ENCODE measurements around the gene PET100. TPM values are rescaled to one million over a fixed set of nuclear protein-coding genes. Genes with fewer than 3 reads are reported as not detected.

The PET100 gene
- total and polyA plus RNA-seq, 2 donors from 2014 or later: 112 to 181 TPM

GRCh38 chr19:7622933-7623685 lies 6.5 kb upstream of the PET100 start:
- Histone ChIP-seq H3K27me3 (ENCODE audit: control insufficient read depth, insufficient read depth, low read length) (no peaks in the 10 kb centered on the region), H3K9ac (ENCODE audit: low read length in 3 of 3) (no peak overlapping the region), H3K9me3 (ENCODE audit: control insufficient read depth in 2 of 3, insufficient read depth in 1 of 3, low read length in 3 of 3) (no peaks in the 10 kb centered on the region), H3K4me3 (ENCODE audit: low read length in 3 of 3) (no peak overlapping the region), H3K27ac (ENCODE audit: low read depth in 2 of 2, low read length in 2 of 2) (no peak overlapping the region), H3K36me3 (ENCODE audit: control insufficient read depth in 2 of 3, insufficient read depth in 3 of 3, low read length in 3 of 3) (peaks cover 6 to 44% (median 20%) of the 10 kb centered on the region in 3 donors), H3K4me1 (ENCODE audit: control insufficient read depth in 2 of 3, insufficient read depth in 2 of 3, low read depth in 1 of 3, low read length in 3 of 3) (peaks cover 0 to 21% (median 6%) of the 10 kb centered on the region in 3 donors)
- DNase-seq: no peak
- no peak for TF ChIP-seq CTCF (IDR thresholded peaks at IDR 0.05; ENCODE audit: borderline replicate concordance, extremely low read depth, insufficient read depth)
- no peak for FAIRE-seq
- intact Hi-C loops (cut with DNase I): no loop called here

- no peak for TF ChIP-seq CTCF (IDR thresholded peaks at IDR 0.05; ENCODE audit: borderline replicate concordance, extremely low read depth, insufficient read depth)
- Histone ChIP-seq H3K4me3 (ENCODE audit: low read length in 3 of 3) (no peak overlapping the region), H3K4me1 (ENCODE audit: control insufficient read depth in 2 of 3, insufficient read depth in 2 of 3, low read depth in 1 of 3, low read length in 3 of 3) (peaks cover 0 to 20% (median 0%) of the 10 kb centered on the region in 3 donors), H3K27ac (ENCODE audit: low read depth in 2 of 2, low read length in 2 of 2) (no peak overlapping the region), H3K27me3 (ENCODE audit: control insufficient read depth, insufficient read depth, low read length) (no peaks in the 10 kb centered on the region), H3K9ac (ENCODE audit: low read length in 3 of 3) (no peak overlapping the region), H3K9me3 (ENCODE audit: control insufficient read depth in 2 of 3, insufficient read depth in 1 of 3, low read length in 3 of 3) (no peaks in the 10 kb centered on the region), H3K36me3 (ENCODE audit: control insufficient read depth in 2 of 3, insufficient read depth in 3 of 3, low read length in 3 of 3) (peaks cover 6 to 44% (median 20%) of the 10 kb centered on the region in 3 donors)
- FAIRE-seq (no peak), DNase-seq (no peak)
- intact Hi-C loops (cut with DNase I): no loop called here
These were observed 5.6 kb upstream of the PET100 start for GRCh38 chr19:7623725-7624603.

- peaks cover 0 to 15% (median 0%) of the 10 kb centered on the region in 3 donors for H3K4me1 ChIP-seq (ENCODE audit: control insufficient read depth in 2 of 3, insufficient read depth in 2 of 3, low read depth in 1 of 3, low read length in 3 of 3)
- no peak overlapping the region for H3K9ac ChIP-seq (ENCODE audit: low read length in 3 of 3)
- H3K4me3 ChIP-seq (ENCODE audit: low read length in 3 of 3): no peak overlapping the region
- DNase-seq (no peak), FAIRE-seq (no peak)
- TF ChIP-seq CTCF (IDR thresholded peaks at IDR 0.05; ENCODE audit: borderline replicate concordance, extremely low read depth, insufficient read depth): no peak
- H3K27me3 ChIP-seq (ENCODE audit: control insufficient read depth, insufficient read depth, low read length): no peaks in the 10 kb centered on the region
- intact Hi-C loops (cut with DNase I): no loop called here
- H3K9me3 ChIP-seq (ENCODE audit: control insufficient read depth in 2 of 3, insufficient read depth in 1 of 3, low read length in 3 of 3): no peaks in the 10 kb centered on the region
- no peak overlapping the region for H3K27ac ChIP-seq (ENCODE audit: low read depth in 2 of 2, low read length in 2 of 2)
- peaks cover 6 to 44% (median 20%) of the 10 kb centered on the region in 3 donors for H3K36me3 ChIP-seq (ENCODE audit: control insufficient read depth in 2 of 3, insufficient read depth in 3 of 3, low read length in 3 of 3)
These were observed 4.8 kb upstream of the PET100 start for GRCh38 chr19:7624810-7625209.
